ENCODE data around the gene DPP10.
"Not testable (repeated sequence)": the region's sequence is repeated elsewhere in the genome, so short reads cannot be mapped to it uniquely, and the experiment has no call there.

The DPP10 gene

GRCh38 chr2:115440746-115441145 lies 998.3 kb downstream of the DPP10 start:
- not testable (repeated sequence) for DNase-seq (ENCODE audit: low read depth)

GRCh38 chr2:115443539-115444185 lies 1001.2 kb downstream of the DPP10 start:
- DNase-seq (ENCODE audit: low read depth), result no peak

- DNase-seq (ENCODE audit: low read depth), result no peak
These were observed 1017.6 kb downstream of the DPP10 start for GRCh38 chr2:115460008-115460407.

GRCh38 chr2:115480741-115481140 lies 1038.3 kb downstream of the DPP10 start:
- DNase-seq (ENCODE audit: low read depth), result no peak

- DNase-seq (ENCODE audit: low read depth), result no peak
These were observed 1039.4 kb downstream of the DPP10 start for GRCh38 chr2:115481842-115482241.

- DNase-seq (ENCODE audit: low read depth), result no peak
These were observed 1041.2 kb downstream of the DPP10 start for GRCh38 chr2:115483666-115484065.

GRCh38 chr2:115484486-115484885 lies 1042.0 kb downstream of the DPP10 start:
- DNase-seq (ENCODE audit: low read depth), result no peak

- no peak for DNase-seq (ENCODE audit: low read depth)
These were observed 1042.5 kb downstream of the DPP10 start for GRCh38 chr2:115484983-115485382.

- no peak for DNase-seq (ENCODE audit: low read depth)
These were observed 1048.8 kb downstream of the DPP10 start for GRCh38 chr2:115491186-115491793.

GRCh38 chr2:115505331-115505730 lies 1062.9 kb downstream of the DPP10 start:
- DNase-seq (ENCODE audit: low read depth), result no peak

GRCh38 chr2:115520727-115521126 lies 1078.3 kb downstream of the DPP10 start:
- DNase-seq (ENCODE audit: low read depth), result no peak

- DNase-seq (ENCODE audit: low read depth), result no peak
These were observed 1082.0 kb downstream of the DPP10 start for GRCh38 chr2:115524452-115524851.

GRCh38 chr2:115529627-115530026 lies 1087.2 kb downstream of the DPP10 start:
- no peak for DNase-seq (ENCODE audit: low read depth)

GRCh38 chr2:115533081-115533480 lies 1090.6 kb downstream of the DPP10 start:
- DNase-seq (ENCODE audit: low read depth), result no peak

GRCh38 chr2:115541814-115542213 lies 1099.4 kb downstream of the DPP10 start:
- DNase-seq (ENCODE audit: low read depth), result no peak

GRCh38 chr2:115542331-115542730 lies 1099.9 kb downstream of the DPP10 start:
- DNase-seq (ENCODE audit: low read depth), result no peak

GRCh38 chr2:115543024-115543423 lies 1100.6 kb downstream of the DPP10 start:
- no peak for DNase-seq (ENCODE audit: low read depth)

- DNase-seq (ENCODE audit: low read depth), result no peak
These were observed 1101.0 kb downstream of the DPP10 start for GRCh38 chr2:115543461-115543860.

- DNase-seq (ENCODE audit: low read depth), result no peak
These were observed 1107.2 kb downstream of the DPP10 start for GRCh38 chr2:115549611-115550130.

- no peak for DNase-seq (ENCODE audit: low read depth)
These were observed 1110.3 kb downstream of the DPP10 start for GRCh38 chr2:115552726-115553125.

- no peak for DNase-seq (ENCODE audit: low read depth)
These were observed 1111.7 kb downstream of the DPP10 start for GRCh38 chr2:115554153-115554552.

GRCh38 chr2:115558725-115559124 lies 1116.3 kb downstream of the DPP10 start:
- no peak for DNase-seq (ENCODE audit: low read depth)

GRCh38 chr2:115560666-115561065 lies 1118.2 kb downstream of the DPP10 start:
- no peak for DNase-seq (ENCODE audit: low read depth)

GRCh38 chr2:115568643-115569042 lies 1126.2 kb downstream of the DPP10 start:
- DNase-seq (ENCODE audit: low read depth), result no peak

Measured in activated T-cell treated with anti-CD3 and anti-CD28 coated beads for 48 hours (primary cell).